ENCODE measurements around the gene HSP90AA1. TPM values are rescaled to one million over a fixed set of nuclear protein-coding genes. Genes with fewer than 3 reads are reported as not detected.
A peak's percentile ranks its signal among the peaks of the same experiment; 100 is the strongest.
"Not testable (repeated sequence)": the region's sequence is repeated elsewhere in the genome, so short reads cannot be mapped to it uniquely, and the experiment has no call there.

Gene HSP90AA1
- 100 to 1,000 TPM; 351 to 854 (median 427) TPM for total RNA-seq
- polyA plus RNA-seq: 100 to 1,000 TPM; 377 to 956 TPM
- long read RNA-seq, donor 1, transcript HSP90AA1-201 (11 exons, 3,379 nt): major isoform, 45 of 261 reads
- long read RNA-seq, donor 1, transcript HSP90AA1-205 (2 exons, 429 nt): minor isoform, 27 of 261 reads
- long read RNA-seq, donor 1, partial matches to known transcripts: 184 of 261 reads
- long read RNA-seq, donor 1, other reads (novel, unspliced or antisense): 5 of 261 reads
- long read RNA-seq, donor 2, transcript HSP90AA1-205 (2 exons, 429 nt): major isoform, 25 of 798 reads
- long read RNA-seq, donor 2, transcript HSP90AA1-201 (11 exons, 3,379 nt): minor isoform, 23 of 798 reads
- long read RNA-seq, donor 2, partial matches to known transcripts: 727 of 798 reads
- long read RNA-seq, donor 2, other reads (novel, unspliced or antisense): 23 of 798 reads
- long read RNA-seq, donor 3, transcript HSP90AA1-201 (11 exons, 3,379 nt): major isoform, 88 of 373 reads
- long read RNA-seq, donor 3, transcript HSP90AA1-205 (2 exons, 429 nt): minor isoform, 23 of 373 reads
- long read RNA-seq, donor 3, partial matches to known transcripts: 254 of 373 reads
- long read RNA-seq, donor 3, other reads (novel, unspliced or antisense): 7 of 373 reads

- Histone ChIP-seq H3K36me3 (peaks cover 2 to 40% (median 36%) of the 10 kb centered on the region in 9 donors), H3K4me3 (peak within 1 kb of the TSS; percentile 73 to 99 (median 92)), H3K4me1 (peaks cover 14 to 53% (median 39%) of the 10 kb centered on the region in 12 donors), H3K9me3 (no peaks in the 10 kb centered on the region), H3K27me3 (no peaks in the 10 kb centered on the region), H3K27ac (peak within 1 kb of the TSS; percentile 98 to 100 (median 100))
- TF ChIP-seq CTCF (IDR thresholded peaks at IDR 0.05) (peak in 5 of 12 donors; percentile 13 to 54 (median 36)), POLR2A (IDR thresholded peaks at IDR 0.05) (peak; percentile 61 to 97)
- ATAC-seq: peak; percentile 71 to 93 (median 86)
- intact Hi-C loops (cut with DNase I): loop anchor here in 6 of 10 donors (5.0 to 10.0 kb wide), 7 partner anchors 50 to 230 kb away; partner anchors contain the start of genes DYNC1H1 (in 2 of the 6), ZNF839 (in 2 of the 6) and WDR20 (in 1 of the 6)
- DNase-seq: peak; percentile 94 to 97 (median 96)
- 0 to 1% (median 0%) methylated on average over 27 to 106 of the region's 106 CpGs for WGBS, 4 donors
Observed at GRCh38 chr14:102086972-102087761, at the start of gene HSP90AA1. Gene HSP90AA1, minus strand, starts transcription at chr14:102087044. Its CDS starts 666 bp downstream, at chr14:102086378.

DNA sequence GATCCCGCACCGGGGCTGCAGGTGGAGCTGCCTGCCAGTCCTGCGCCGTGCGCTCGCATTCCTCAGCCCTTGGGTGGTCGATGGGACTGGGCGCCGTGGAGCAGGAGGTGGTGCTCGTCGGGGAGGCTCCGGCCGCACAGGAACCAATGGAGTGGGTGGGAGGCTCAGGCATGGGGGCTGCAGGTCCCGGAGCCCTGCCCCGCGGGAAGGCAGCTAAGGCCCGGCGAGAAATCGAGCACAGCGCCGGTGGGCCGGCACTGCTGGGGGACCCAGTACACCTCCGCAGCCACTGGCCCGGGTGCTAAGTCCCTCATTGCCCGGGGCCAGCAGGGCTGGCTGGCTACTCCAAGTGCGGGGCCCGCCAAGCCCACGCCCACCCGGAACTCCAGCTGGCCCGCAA, 48.6 kb upstream of the HSP90AA1 start:
- H3K4me1 ChIP-seq: peaks cover 0 to 11% (median 3%) of the 10 kb centered on the region in 12 donors
- 96 to 98% (median 97%) methylated on average over 13 to 30 of the region's 30 CpGs for WGBS, 4 donors
- DNase-seq, H3K4me3 ChIP-seq, H3K36me3 ChIP-seq, H3K9me3 ChIP-seq, ATAC-seq, H3K27me3 ChIP-seq, H3K27ac ChIP-seq: not testable (repeated sequence)
- intact Hi-C loops (cut with DNase I): loop anchor here in 1 of 10 donors (5.0 kb wide), 1 partner anchor 48 kb away; the partner anchor contains the start of gene HSP90AA1

GRCh38 chr14:102134719-102135118, 47.9 kb upstream of the HSP90AA1 start:
- not testable (repeated sequence) for H3K27me3 ChIP-seq, DNase-seq, H3K9me3 ChIP-seq, H3K36me3 ChIP-seq, H3K27ac ChIP-seq, ATAC-seq, H3K4me1 ChIP-seq, H3K4me3 ChIP-seq
- 88 to 91% (median 89%) methylated on average over 10 of the region's 10 CpGs for WGBS, 4 donors
- intact Hi-C loops (cut with DNase I): loop anchor here in 1 of 10 donors (5.0 kb wide), 1 partner anchor 47 kb away; the partner anchor contains the start of gene HSP90AA1

DNA sequence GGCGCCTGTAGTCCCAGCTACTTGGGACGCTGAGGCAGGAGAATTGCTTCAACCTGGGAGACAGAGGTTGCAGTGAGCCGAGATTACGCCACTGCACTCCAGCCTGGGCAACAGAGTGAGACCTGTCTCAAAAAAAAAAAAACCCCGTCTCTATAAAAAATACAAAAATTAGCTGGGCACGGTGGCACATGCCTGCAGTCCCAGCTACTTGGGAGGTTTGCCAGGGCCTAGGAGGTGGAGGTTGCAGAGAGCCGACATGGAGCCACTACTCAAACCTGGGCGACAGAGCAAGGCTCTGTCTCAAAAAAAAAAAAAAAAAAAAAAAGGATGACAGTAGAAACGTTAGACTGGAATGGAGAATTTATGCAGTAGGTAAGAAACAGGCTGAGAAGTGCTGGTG, 47.2 kb upstream of the HSP90AA1 start:
- H3K4me3 ChIP-seq; H3K9me3 ChIP-seq; H3K27me3 ChIP-seq; ATAC-seq; DNase-seq; H3K4me1 ChIP-seq; H3K27ac ChIP-seq; H3K36me3 ChIP-seq; intact Hi-C loops (cut with DNase I): not testable (repeated sequence)
- WGBS, 4 donors: 93 to 96% (median 94%) methylated on average over 9 of the region's 9 CpGs

DNA sequence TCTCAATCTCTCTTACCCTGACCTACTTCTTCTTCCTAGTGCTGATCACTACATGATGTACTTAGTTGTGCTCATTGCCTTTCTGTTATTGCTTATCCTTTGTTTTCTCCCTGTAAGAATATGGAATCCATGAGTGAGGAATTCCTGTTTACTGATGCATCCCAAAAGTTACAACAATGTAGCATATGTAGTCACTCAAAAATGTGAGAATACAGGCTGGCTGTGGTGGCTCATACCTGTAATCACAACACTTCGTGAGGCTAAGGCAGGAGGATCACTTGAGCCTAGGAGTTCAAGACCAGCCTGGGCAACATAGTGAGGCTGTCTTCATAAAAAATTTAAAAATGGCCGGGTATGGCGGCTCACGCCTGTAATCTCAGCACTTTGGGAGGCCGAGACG, 44.9 kb upstream of the HSP90AA1 start:
- H3K4me1 ChIP-seq: no peaks in the 10 kb centered on the region
- ATAC-seq: no peak
- WGBS, 4 donors: 79 to 81% (median 81%) methylated on average over 6 of the region's 6 CpGs
- H3K27me3 ChIP-seq: no peaks in the 10 kb centered on the region
- no peak overlapping the region for H3K27ac ChIP-seq
- intact Hi-C loops (cut with DNase I): no loop called here
- peaks cover 0 to 3% (median 0%) of the 10 kb centered on the region in 9 donors for H3K36me3 ChIP-seq
- no peak for DNase-seq
- no peak overlapping the region for H3K4me3 ChIP-seq
- no peaks in the 10 kb centered on the region for H3K9me3 ChIP-seq
- TF ChIP-seq CTCF (IDR thresholded peaks at IDR 0.05): no peak
- no peak for TF ChIP-seq POLR2A (IDR thresholded peaks at IDR 0.05)

All from heart left ventricle (tissue), 16 donors.